Spleen (tissue), 11 donors: ENCODE measurements around the gene NCK2. TPM values are rescaled to one million over a fixed set of nuclear protein-coding genes. Genes with fewer than 3 reads are reported as not detected.

Experiments used
- DNase-seq: peaks from one replicate; pipeline ENCODE4 v3.0.0-alpha.2; 2020
- H3K27ac ChIP-seq, 8 donors: fragments of 200-600 bp; sonication (generic) in 7 of 8; 1 replicate in 4 of 8; 2 replicates in 4 of 8; pipeline versions ENCODE4 v1.5.0 to v1.8.0; 2016 to 2021; ENCODE audit warnings: inconsistent platforms in 4 of 8, mild to moderate bottlenecking in 4 of 8, moderate library complexity in 1 of 8
- H3K27me3 ChIP-seq, 7 donors: fragments of 200-600 bp; sonication (generic) in 6 of 7; replicated peaks in 1 of 7; 1 replicate in 4 of 7; 2 replicates in 3 of 7; pipeline versions ENCODE4 v1.5.0 to v1.8.0; 2016 to 2021; ENCODE audit warnings: inconsistent platforms in 3 of 7, mild to moderate bottlenecking in 1 of 7
- H3K36me3 ChIP-seq, 6 donors: fragments of 200-600 bp; sonication (generic) in 5 of 6; 1 replicate in 4 of 6; 2 replicates in 2 of 6; pipeline versions ENCODE4 v1.5.0 to v1.8.0; 2016 to 2021; ENCODE audit warnings: inconsistent platforms in 2 of 6
- H3K4me1 ChIP-seq, 6 donors: fragments of 200-600 bp; sonication (generic) in 5 of 6; 1 replicate in 3 of 6; 2 replicates in 3 of 6; pipeline versions ENCODE4 v1.5.0 to v1.8.0; 2016 to 2021; ENCODE audit warnings: inconsistent platforms in 3 of 6
- H3K4me3 ChIP-seq, 8 donors: fragments of 200-600 bp; sonication (generic) in 7 of 8; 1 replicate in 4 of 8; 2 replicates in 4 of 8; pipeline versions ENCODE4 v1.5.0 to v1.8.0; 2016 to 2021; ENCODE audit warnings: inconsistent platforms in 4 of 8, mild to moderate bottlenecking in 4 of 8, moderate library complexity in 2 of 8
- H3K9me3 ChIP-seq, 8 donors: fragments of 200-600 bp; sonication (generic) in 7 of 8; 1 replicate in 4 of 8; 2 replicates in 4 of 8; pipeline versions ENCODE4 v1.5.0 to v1.8.0; 2016 to 2021; ENCODE audit warnings: inconsistent platforms in 4 of 8
- CTCF ChIP-seq, 11 experiments: fragments of 200-600 bp in 7 of 11; fragments of 450-650 bp in 4 of 11; sonication (generic) in 4 of 11; IDR thresholded peaks in 8 of 11; conservative IDR thresholded peaks in 3 of 11; 1 replicate in 7 of 11; 2 replicates in 4 of 11; pipeline versions ENCODE4 v1.4.0 to v1.8.0; 2016 to 2021; ENCODE audit warnings: antibody characterized with exemption in 11 of 11, inconsistent platforms in 4 of 11, mild to moderate bottlenecking in 1 of 11
- POLR2A ChIP-seq, 3 donors: fragments of 450-650 bp; IDR thresholded peaks; one replicate each; pipeline ENCODE4 v1.5.1; 2017; ENCODE audit warnings: antibody characterized with exemption in 3 of 3, mild to moderate bottlenecking in 1 of 3
- POLR2AphosphoS5 ChIP-seq, 3 donors: sonication (generic); formaldehyde crosslinking; IDR thresholded peaks; one replicate each; pipeline ENCODE4 v1.5.1; 2017; ENCODE audit warnings: antibody characterized with exemption in 3 of 3
- WGBS, 5 donors: extraction: QIAGEN DNeasy Blood & Tissue Kit in 3 of 5; methylation state at CpG; one replicate each; pipeline versions ENCODE4 v1.1.5 to v1.1.7; 2013 to 2018; 5-methylcytosine and 5-hydroxymethylcytosine counted together
- intact Hi-C: fragments of 100-400 bp; cut with DNase I; formaldehyde crosslinking; loops from one replicate; pipeline ENCODE4 v1.15.0; 2023; ENCODE audit warnings: low total_unique reads
- polyA plus RNA-seq, 3 donors: library from polyadenylated mRNA; stranded (reverse); fragments of 200-250 nt; gene quantifications; one replicate each; pipeline ENCODE4 v1.2.1, GENCODE V29; 2013
- total RNA-seq, 7 donors: library from RNA; depleted of rRNA in 3 of 7; stranded (reverse); fragments of >200 nt in 3 of 7; fragmentation: NEBNext Ultra II Directional in 4 of 7; extraction: Animal tissue kit (Norgen Biotek cat#: 25700) in 4 of 7; gene quantifications; one replicate each; pipeline versions ENCODE4 v1.1.0 to v1.2.1, GENCODE V29; 2016 to 2021
- donor health status: healthy with polysubstance abuse.
- donor health status: DM: no; HTN: no; CAD: no; lungs with moderate emphysema.
- donor health status: DM: no; HTN: no; CAD: no.
- donor health status: Bipolar disorder and iron deficiency.
- donor health status: healthy.
- donor health status: DM: no; HTN: no; CAD: no.
- donor health status: DM: yes; HTN: yes; CAD: no.

NCK2 gene
- total and polyA plus RNA-seq, 10 donors: 21.5 to 106 (median 62.6) TPM

- peak overlapping the region in 1 of 8 donors; percentile 19 for H3K27ac ChIP-seq
- no peak overlapping the region for H3K4me3 ChIP-seq
- peaks cover 22 to 91% (median 59%) of the 10 kb centered on the region in 6 donors for H3K4me1 ChIP-seq
- no peaks in the 10 kb centered on the region for H3K27me3 ChIP-seq
- DNase-seq: no peak
- intact Hi-C loops: no loop called here
- TF ChIP-seq CTCF (IDR thresholded peaks at IDR 0.05 in 8 of 11, conservative IDR thresholded peaks at IDR 0.05 in 3 of 11) (no peak), POLR2A (IDR thresholded peaks at IDR 0.05) (no peak), POLR2AphosphoS5 (IDR thresholded peaks at IDR 0.05) (no peak)
- 70 to 88% (median 83%) methylated on average over 4 of the region's 4 CpGs for WGBS, 5 donors
- H3K36me3 ChIP-seq: peaks cover 0 to 62% (median 8%) of the 10 kb centered on the region in 6 donors
- peaks cover 0 to 17% (median 2%) of the 10 kb centered on the region in 8 donors for H3K9me3 ChIP-seq
These were observed 131.5 kb downstream of the NCK2 start for GRCh38 chr2:105876191-105876590.

- peaks cover 0 to 70% (median 24%) of the 10 kb centered on the region in 6 donors for H3K36me3 ChIP-seq
- intact Hi-C loops: no loop called here
These were observed 133.2 kb downstream of the NCK2 start for GRCh38 chr2:105877945-105878344.

GRCh38 chr2:105879106-105879802, 134.5 kb downstream of the NCK2 start:
- H3K4me3 ChIP-seq: no peak overlapping the region
- no peak for DNase-seq
- H3K36me3 ChIP-seq: peaks cover 0 to 83% (median 24%) of the 10 kb centered on the region in 6 donors
- H3K9me3 ChIP-seq: peaks cover 0 to 21% (median 2%) of the 10 kb centered on the region in 8 donors
- no peak for TF ChIP-seq POLR2A (IDR thresholded peaks at IDR 0.05)
- TF ChIP-seq POLR2AphosphoS5 (IDR thresholded peaks at IDR 0.05): peak in 2 of 3 donors; percentile 24 to 36
- TF ChIP-seq CTCF (IDR thresholded peaks at IDR 0.05 in 8 of 11, conservative IDR thresholded peaks at IDR 0.05 in 3 of 11): no peak
- H3K4me1 ChIP-seq: peaks cover 9 to 89% (median 42%) of the 10 kb centered on the region in 6 donors
- intact Hi-C loops: no loop called here
- peak overlapping the region in 2 of 8 donors; percentile 2 to 51 for H3K27ac ChIP-seq
- whole genome bisulfite sequencing, 5 donors: 85 to 95% (median 94%) methylated on average over 15 of the region's 15 CpGs
- H3K27me3 ChIP-seq: no peaks in the 10 kb centered on the region

More at GRCh38 chr2:105877945-105878344, 133.2 kb downstream of the NCK2 start:
- Histone ChIP-seq H3K27ac (peak overlapping the region in 3 of 8 donors; percentile 3 to 48 (median 28)), H3K4me3 (no peak overlapping the region), H3K4me1 (peaks cover 11 to 89% (median 45%) of the 10 kb centered on the region in 6 donors), H3K9me3 (peaks cover 0 to 21% (median 2%) of the 10 kb centered on the region in 8 donors), H3K27me3 (no peaks in the 10 kb centered on the region)
- no peak for TF ChIP-seq POLR2AphosphoS5 (IDR thresholded peaks at IDR 0.05)
- DNase-seq: no peak
- WGBS, 5 donors: 41 to 73% (median 45%) methylated on average over 2 of the region's 2 CpGs

GRCh38 chr2:105879803-105880300, 135.1 kb downstream of the NCK2 start:
- no peak for DNase-seq
- peaks cover 10 to 89% (median 42%) of the 10 kb centered on the region in 6 donors for H3K4me1 ChIP-seq
- peak overlapping the region in 2 of 8 donors; percentile 2 to 51 for H3K27ac ChIP-seq
- H3K36me3 ChIP-seq: peaks cover 0 to 89% (median 24%) of the 10 kb centered on the region in 6 donors
- WGBS, 5 donors: 77 to 90% (median 85%) methylated on average over 6 of the region's 6 CpGs
- H3K27me3 ChIP-seq: no peaks in the 10 kb centered on the region
- no peak overlapping the region for H3K4me3 ChIP-seq
- peaks cover 0 to 21% (median 2%) of the 10 kb centered on the region in 8 donors for H3K9me3 ChIP-seq
- TF ChIP-seq POLR2A (IDR thresholded peaks at IDR 0.05): no peak
- no peak for TF ChIP-seq CTCF (IDR thresholded peaks at IDR 0.05 in 8 of 11, conservative IDR thresholded peaks at IDR 0.05 in 3 of 11)
- TF ChIP-seq POLR2AphosphoS5 (IDR thresholded peaks at IDR 0.05): no peak
- intact Hi-C loops: no loop called here
